Measurements from ENCODE around the gene HPCAL4.

- TF ChIP-seq, protein P1, sequence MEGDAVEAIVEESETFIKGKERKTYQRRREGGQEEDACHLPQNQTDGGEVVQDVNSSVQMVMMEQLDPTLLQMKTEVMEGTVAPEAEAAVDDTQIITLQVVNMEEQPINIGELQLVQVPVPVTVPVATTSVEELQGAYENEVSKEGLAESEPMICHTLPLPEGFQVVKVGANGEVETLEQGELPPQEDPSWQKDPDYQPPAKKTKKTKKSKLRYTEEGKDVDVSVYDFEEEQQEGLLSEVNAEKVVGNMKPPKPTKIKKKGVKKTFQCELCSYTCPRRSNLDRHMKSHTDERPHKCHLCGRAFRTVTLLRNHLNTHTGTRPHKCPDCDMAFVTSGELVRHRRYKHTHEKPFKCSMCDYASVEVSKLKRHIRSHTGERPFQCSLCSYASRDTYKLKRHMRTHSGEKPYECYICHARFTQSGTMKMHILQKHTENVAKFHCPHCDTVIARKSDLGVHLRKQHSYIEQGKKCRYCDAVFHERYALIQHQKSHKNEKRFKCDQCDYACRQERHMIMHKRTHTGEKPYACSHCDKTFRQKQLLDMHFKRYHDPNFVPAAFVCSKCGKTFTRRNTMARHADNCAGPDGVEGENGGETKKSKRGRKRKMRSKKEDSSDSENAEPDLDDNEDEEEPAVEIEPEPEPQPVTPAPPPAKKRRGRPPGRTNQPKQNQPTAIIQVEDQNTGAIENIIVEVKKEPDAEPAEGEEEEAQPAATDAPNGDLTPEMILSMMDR (conservative IDR thresholded peaks at IDR 0.05 in 1 of 2, IDR thresholded peaks at IDR 0.05 in 1 of 2; ENCODE audit: low read depth in 1 of 2, low read length in 2 of 2): no peak
- no peak for TF ChIP-seq EZH2 (IDR thresholded peaks at IDR 0.05; ENCODE audit: low read length, missing control alignments)
Observed at GRCh38 chr1:39729842-39730241, 38.6 kb upstream of the HPCAL4 start.
